Activated CD8-positive, alpha-beta memory T cell treated with anti-CD3 and anti-CD28 coated beads, Interleukin-2, amount 50 U/mL, for 4 hours (primary cell): ENCODE data around the gene GLT8D2.
"Not testable (repeated sequence)": the region's sequence is repeated elsewhere in the genome, so short reads cannot be mapped to it uniquely, and the experiment has no call there.

Source experiments
- DNase-seq: peaks from one replicate; pipeline ENCODE4 v3.0.0-alpha.2; 2020

GLT8D2 gene

GRCh38 chr12:104049278-104049902 is 597 bp downstream of the GLT8D2 start:
- DNase-seq = no peak

- no peak for DNase-seq
Observed at GRCh38 chr12:104048811-104049210, 1.2 kb downstream of the GLT8D2 start.

GRCh38 chr12:104048162-104048561 is 1.8 kb downstream of the GLT8D2 start:
- no peak for DNase-seq

GRCh38 chr12:104046306-104046705 is 3.7 kb downstream of the GLT8D2 start:
- DNase-seq = no peak

- no peak for DNase-seq
Observed at GRCh38 chr12:104044158-104044557, 5.8 kb downstream of the GLT8D2 start.

GRCh38 chr12:104042580-104042979 is 7.4 kb downstream of the GLT8D2 start:
- no peak for DNase-seq

GRCh38 chr12:104039769-104040168 is 10.2 kb downstream of the GLT8D2 start:
- not testable (repeated sequence) for DNase-seq

- not testable (repeated sequence) for DNase-seq
Observed at GRCh38 chr12:104036143-104036542, 13.8 kb downstream of the GLT8D2 start.

- not testable (repeated sequence) for DNase-seq
Observed at GRCh38 chr12:104030596-104030995, 19.4 kb downstream of the GLT8D2 start.

GRCh38 chr12:104026841-104027599 is 23.0 kb downstream of the GLT8D2 start:
- DNase-seq = no peak

GRCh38 chr12:104025771-104026170 is 24.2 kb downstream of the GLT8D2 start:
- no peak for DNase-seq

GRCh38 chr12:104024348-104024747 is 25.6 kb downstream of the GLT8D2 start:
- no peak for DNase-seq

GRCh38 chr12:104023710-104024109 is 26.3 kb downstream of the GLT8D2 start:
- DNase-seq = no peak

- no peak for DNase-seq
Observed at GRCh38 chr12:104022786-104023185, 27.2 kb downstream of the GLT8D2 start.

- DNase-seq = not testable (repeated sequence)
Observed at GRCh38 chr12:104021862-104022261, 28.1 kb downstream of the GLT8D2 start.

GRCh38 chr12:104012331-104012730 is 37.7 kb downstream of the GLT8D2 start:
- no peak for DNase-seq

GRCh38 chr12:104011253-104011652 is 38.7 kb downstream of the GLT8D2 start:
- no peak for DNase-seq

GRCh38 chr12:104010606-104011169 is 39.3 kb downstream of the GLT8D2 start:
- DNase-seq = no peak

- DNase-seq = no peak
Observed at GRCh38 chr12:104010121-104010520, 39.9 kb downstream of the GLT8D2 start.

GRCh38 chr12:104006929-104007328 is 43.1 kb downstream of the GLT8D2 start:
- no peak for DNase-seq

GRCh38 chr12:104003596-104003995 is 46.4 kb downstream of the GLT8D2 start:
- no peak for DNase-seq

- DNase-seq = no peak
Observed at GRCh38 chr12:104002686-104003085, 47.3 kb downstream of the GLT8D2 start.

GRCh38 chr12:104000807-104001434 is 49.1 kb downstream of the GLT8D2 start:
- DNase-seq = no peak

- no peak for DNase-seq
Observed at GRCh38 chr12:103998976-103999375, 51.0 kb downstream of the GLT8D2 start.
